IMR-90 (cell line): ENCODE results near the gene GPRC6A. TPM values are rescaled to one million over a fixed set of nuclear protein-coding genes. Genes with fewer than 3 reads are reported as not detected.

ENCODE experiments used
- ATAC-seq: fragments of 200-7000 bp; cut with Tn5 transposase; 2 replicates; pipeline ENCODE4 v1.9.1; 2020; ENCODE audit warnings: low read depth, mild to moderate bottlenecking, moderate library complexity
- BruUV-seq: library from RNA; stranded (reverse); fragments of 400-500 nt; replicated peaks from 2 replicates; lab custom pipeline; 2021; lab: Mats Ljungman, UMichigan
- CTCF ChIA-PET: fragments of 300-600 bp; formaldehyde crosslinking; extraction: SDS; loops from one replicate; lab custom pipeline; 2021; ENCODE audit warnings: antibody characterized with exemption; lab: Yijun Ruan, JAX
- POLR2A ChIA-PET: fragments of 300-600 bp; sonication (Branson Sonifier 250); formaldehyde crosslinking; loops from one replicate; lab custom pipeline; 2022; ENCODE audit warnings: antibody characterized with exemption; ENCODE audit not compliant: unreplicated experiment; lab: Charles Lee
- DNase-seq: peaks from one replicate; pipeline ENCODE4 v3.0.0; 2013
- H2AFZ ChIP-seq: replicated peaks from 2 replicates; pipeline ENCODE3; 2013; ENCODE audit warnings: low read length, mild to moderate bottlenecking; ENCODE audit not compliant: poor library complexity
- H2AK5ac ChIP-seq: 2 replicates; pipeline ENCODE4 v1.6.1; 2013; ENCODE audit warnings: low read depth, low read length, inconsistent platforms
- H2AK9ac ChIP-seq: replicated peaks from 2 replicates; pipeline ENCODE3; 2013; ENCODE audit warnings: mild to moderate bottlenecking, low read depth, low read length, moderate library complexity; ENCODE audit not compliant: poor library complexity
- H2BK120ac ChIP-seq: 2 replicates; pipeline ENCODE4 v1.6.1; 2013; ENCODE audit warnings: low read depth, low read length, inconsistent platforms
- H2BK15ac ChIP-seq: 3 replicates; pipeline ENCODE4 v1.6.1; 2013; ENCODE audit warnings: low read depth, low read length, inconsistent platforms
- H2BK20ac ChIP-seq: 2 replicates; pipeline ENCODE4 v1.6.1; 2013; ENCODE audit warnings: low read depth, mild to moderate bottlenecking, inconsistent platforms, low read length, moderate library complexity
- H2BK5ac ChIP-seq: 2 replicates; pipeline ENCODE4 v1.6.1; 2013; ENCODE audit warnings: mild to moderate bottlenecking, low read depth, low read length, inconsistent platforms; ENCODE audit not compliant: poor library complexity, severe bottlenecking
- H3K14ac ChIP-seq: replicated peaks from 2 replicates; pipeline ENCODE4 v1.6.1; 2013; ENCODE audit warnings: low read depth, low read length, inconsistent platforms
- H3K18ac ChIP-seq: 2 replicates; pipeline ENCODE4 v1.6.1; 2013; ENCODE audit warnings: low read depth, low read length, control low read depth
- H3K23ac ChIP-seq: 2 replicates; pipeline ENCODE4 v1.6.1; 2013; ENCODE audit warnings: low read depth, low read length, inconsistent platforms
- H3K27ac ChIP-seq: 2 replicates; pipeline ENCODE4 v1.5.1; 2013; ENCODE audit warnings: mild to moderate bottlenecking, control low read depth, low read length; ENCODE audit not compliant: insufficient read depth
- H3K27me3 ChIP-seq: 2 replicates; pipeline ENCODE4 v1.6.1; 2013; ENCODE audit warnings: low read length; ENCODE audit not compliant: control insufficient read depth, insufficient read depth
- H3K36me3 ChIP-seq: 2 replicates; pipeline ENCODE4 v1.6.1; 2013; ENCODE audit warnings: low read length, mixed read lengths; ENCODE audit not compliant: control insufficient read depth, insufficient read depth
- H3K4ac ChIP-seq: 2 replicates; pipeline ENCODE4 v1.6.1; 2013; ENCODE audit warnings: low read depth, low read length, inconsistent platforms
- H3K4me1 ChIP-seq: 2 replicates; pipeline ENCODE4 v1.6.1; 2013; ENCODE audit warnings: low read length, mixed read lengths; ENCODE audit not compliant: control insufficient read depth, insufficient read depth
- H3K4me2 ChIP-seq: 2 replicates; pipeline ENCODE4 v1.6.1; 2013; ENCODE audit warnings: low read depth, mild to moderate bottlenecking, control low read depth, low read length, moderate library complexity
- H3K4me3 ChIP-seq: 2 replicates; pipeline ENCODE4 v1.5.1; 2013; ENCODE audit warnings: low read depth, mild to moderate bottlenecking, control low read depth, low read length, moderate library complexity; ENCODE audit not compliant: insufficient read depth
- H3K56ac ChIP-seq: 2 replicates; pipeline ENCODE4 v1.6.1; 2013; ENCODE audit warnings: low read length, inconsistent platforms; ENCODE audit not compliant: insufficient read depth; ENCODE audit errors: extremely low read depth
- H3K79me1 ChIP-seq, 2 experiments: 2 replicates each; pipeline ENCODE4 v1.6.1; 2013; ENCODE audit warnings: low read length in 2 of 2, inconsistent platforms in 1 of 2, low read depth in 1 of 2
- H3K9ac ChIP-seq: 2 replicates; pipeline ENCODE4 v1.6.1; 2013; ENCODE audit warnings: low read depth, low read length, control low read depth
- H3K9me1 ChIP-seq: 2 replicates; pipeline ENCODE4 v1.6.1; 2013; ENCODE audit warnings: low read length, inconsistent platforms; ENCODE audit not compliant: insufficient read depth
- H3K9me3 ChIP-seq: 2 replicates; pipeline ENCODE4 v1.6.1; 2013; ENCODE audit warnings: low read length; ENCODE audit not compliant: control insufficient read depth, insufficient read depth
- H4K20me1 ChIP-seq: 2 replicates; pipeline ENCODE4 v1.6.1; 2013; ENCODE audit warnings: low read length, inconsistent platforms; ENCODE audit not compliant: insufficient read depth
- H4K5ac ChIP-seq: 2 replicates; pipeline ENCODE4 v1.6.1; 2013; ENCODE audit warnings: mild to moderate bottlenecking, low read depth, low read length, control low read depth
- H4K8ac ChIP-seq, 2 experiments: 2 replicates each; pipeline ENCODE4 v1.6.1; 2013; ENCODE audit warnings: low read depth in 2 of 2, low read length in 2 of 2, control low read depth in 1 of 2, inconsistent platforms in 1 of 2
- H4K91ac ChIP-seq: 2 replicates; pipeline ENCODE4 v1.6.1; 2013; ENCODE audit warnings: low read depth, low read length, inconsistent platforms; ENCODE audit not compliant: insufficient read depth
- CEBPB ChIP-seq: IDR thresholded peaks from 2 replicates; pipeline ENCODE4 v1.6.1; 2012; ENCODE audit warnings: low read depth, low read length, improper control_type of control experiment
- CTCF ChIP-seq: conservative IDR thresholded peaks from 2 replicates; pipeline ENCODE4 v1.5.1; 2012; ENCODE audit warnings: mild to moderate bottlenecking, low read depth, low read length, improper control_type of control experiment
- MAFK ChIP-seq: IDR thresholded peaks from 2 replicates; pipeline ENCODE4 v1.6.1; 2012; ENCODE audit warnings: low read depth, low read length, improper control_type of control experiment
- MAZ ChIP-seq: IDR thresholded peaks from 2 replicates; pipeline ENCODE4 v1.6.1; 2012; ENCODE audit warnings: low read depth, mild to moderate bottlenecking, low read length, improper control_type of control experiment, moderate library complexity, borderline replicate concordance
- NFE2L2 ChIP-seq: fragments of 150-350 bp; IDR thresholded peaks from 2 replicates; pipeline ENCODE4 v1.6.1; 2016; ENCODE audit warnings: low read depth, mild to moderate bottlenecking, low read length
- POLR2A ChIP-seq: IDR thresholded peaks from 2 replicates; pipeline ENCODE4 v1.6.1; 2012; ENCODE audit warnings: mild to moderate bottlenecking, low read depth, low read length
- SMC3 ChIP-seq: fragments of 150-350 bp; IDR thresholded peaks from 2 replicates; pipeline ENCODE4 v1.6.1; 2016; ENCODE audit warnings: low read depth, mild to moderate bottlenecking, antibody characterized with exemption, low read length, moderate library complexity
- WGBS, 2 experiments: methylation state at CpG; one replicate each; pipeline versions ENCODE4 v1.1.5 to v1.1.7; 2013; ENCODE audit warnings: missing lambda C conversion rate in 2 of 2; ENCODE audit not compliant: insufficient read length in 1 of 2; ENCODE audit errors: extremely low coverage in 2 of 2; 5-methylcytosine and 5-hydroxymethylcytosine counted together
- dilution Hi-C: fragments of 300-500 bp; cut with HindIII; formaldehyde crosslinking; loops from one replicate; pipeline ENCODE4 v1.14.3; 2018; ENCODE audit warnings: low sequenced_read_pairs; ENCODE audit not compliant: unreplicated experiment
- in situ Hi-C: fragments of 300-500 bp; cut with MboI; formaldehyde crosslinking; loops from 3 replicates; pipeline ENCODE4 v1.14.3; 2019; ENCODE audit warnings: low sequenced_read_pairs, inconsistent platforms, mixed read lengths
- intact Hi-C: fragments of 100-400 bp; cut with micrococcal nuclease; formaldehyde crosslinking; loops from 2 replicates; pipeline ENCODE4 v1.10.0; 2022
- polyA plus RNA-seq, 3 experiments: library from polyadenylated mRNA; depleted of rRNA; stranded (reverse); fragments of >200 nt; gene quantifications; 2 replicates each; pipeline ENCODE4 v1.2.3, GENCODE V29; 2012; ENCODE audit warnings: low replicate concordance in 1 of 3
- total RNA-seq: library from RNA; depleted of rRNA; stranded (reverse); fragments of >200 nt; gene quantifications from 2 replicates; pipeline ENCODE4 v1.2.3, GENCODE V29; 2012
- TF ChIP-seq, protein P1 (sequence below): fragments of 150-350 bp; IDR thresholded peaks from 2 replicates; pipeline ENCODE4 v1.6.1; 2016; ENCODE audit warnings: low read depth, mild to moderate bottlenecking, low read length, moderate library complexity, borderline replicate concordance

Gene GPRC6A
- total and polyA plus RNA-seq, 2 of the 4 experiments (the other 2 are of a cell fraction), result not detected

- no peak for TF ChIP-seq MAFK
- no peak for TF ChIP-seq CEBPB
- no peak for TF ChIP-seq NFE2L2
Observed at GRCh38 chr6:116764961-116765841, 63.7 kb downstream of the GPRC6A start, which contains the start of gene FAM162B (continued).

GRCh38 chr6:116764629-116764960 is 64.3 kb downstream of the GPRC6A start:
- Histone ChIP-seq H3K36me3 (no peaks in the 10 kb centered on the region), H3K56ac (no peak overlapping the region), H2AFZ (peak overlapping the region; percentile 94), H4K5ac (no peak overlapping the region), H3K9me3 (no peaks in the 10 kb centered on the region), H3K79me1 (no peaks in the 10 kb centered on the region), H3K4me1 (no peaks in the 10 kb centered on the region), H2BK5ac (no peak overlapping the region), H3K4me2 (peak overlapping the region; percentile 88), H3K4me3 (peak overlapping the region; percentile 47), H2BK15ac (no peak overlapping the region), H2AK9ac (peak overlapping the region; percentile 33), H4K20me1 (no peaks in the 10 kb centered on the region), H3K27me3 (peaks cover 12% of the 10 kb centered on the region), H3K27ac (peak overlapping the region; percentile 18; the same call in 1 of the 2 replicates), H3K23ac (peak overlapping the region; percentile 87; the same call in 1 of the 2 replicates), H2AK5ac (no peak overlapping the region), H2BK120ac (peak overlapping the region; percentile 41; the same call in 1 of the 2 replicates), H3K18ac (no peak overlapping the region), H3K9me1 (no peaks in the 10 kb centered on the region), H3K9ac (peak overlapping the region; percentile 56), H4K8ac (peak overlapping the region; percentile 43 to 70; a peak in 2 of 4 replicates), H3K14ac (peak overlapping the region; percentile 68; the same call in 1 of the 2 replicates), H4K91ac (no peak overlapping the region), H3K4ac (peak overlapping the region; percentile 72; the same call in 1 of the 2 replicates), H2BK20ac (no peak overlapping the region)
- DNase-seq (peak; percentile 9), ATAC-seq (peak; percentile 43)
- intact Hi-C loops (no loop called here), in situ Hi-C loops (no loop called here), dilution Hi-C loops (no loop called here)
- no TSS peak for BruUV-seq
- ChIA-PET CTCF (no interaction called here), POLR2A (no interaction called here)
- no CpG with 5 or more reads among the region's 19 CpGs for WGBS, 2 experiments
- TF ChIP-seq CTCF (0 out of 2 replicates have a peak, but pooled peaks have one; percentile 1), SMC3 (no peak), POLR2A (no peak), MAZ (no peak)
- TF ChIP-seq, protein P1, sequence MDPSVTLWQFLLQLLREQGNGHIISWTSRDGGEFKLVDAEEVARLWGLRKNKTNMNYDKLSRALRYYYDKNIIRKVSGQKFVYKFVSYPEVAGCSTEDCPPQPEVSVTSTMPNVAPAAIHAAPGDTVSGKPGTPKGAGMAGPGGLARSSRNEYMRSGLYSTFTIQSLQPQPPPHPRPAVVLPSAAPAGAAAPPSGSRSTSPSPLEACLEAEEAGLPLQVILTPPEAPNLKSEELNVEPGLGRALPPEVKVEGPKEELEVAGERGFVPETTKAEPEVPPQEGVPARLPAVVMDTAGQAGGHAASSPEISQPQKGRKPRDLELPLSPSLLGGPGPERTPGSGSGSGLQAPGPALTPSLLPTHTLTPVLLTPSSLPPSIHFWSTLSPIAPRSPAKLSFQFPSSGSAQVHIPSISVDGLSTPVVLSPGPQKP, result no peak
